Astrocyte of the cerebellum (primary cell): ENCODE data around the gene TSFM.
A peak's percentile ranks its signal among the peaks of the same experiment; 100 is the strongest.

Experiments
- DNase-seq: peaks from one replicate; pipeline ENCODE4 v3.0.0-alpha.2; 2011; ENCODE audit warnings: low read depth
- H3K4me3 ChIP-seq: 2 replicates; pipeline ENCODE4 v1.5.1; 2011; ENCODE audit warnings: mild to moderate bottlenecking, low read depth, low read length, moderate library complexity
- CTCF ChIP-seq: IDR thresholded peaks from 2 replicates; pipeline ENCODE4 v1.5.1; 2012; ENCODE audit warnings: low read length, low read depth, moderate library complexity, mild to moderate bottlenecking; ENCODE audit errors: missing control alignments
- in situ Hi-C: cut with HindIII; loops from 2 replicates; pipeline ENCODE4 v1.10.0; 2017; ENCODE audit warnings: low sequenced_read_pairs

The TSFM gene

GRCh38 chr12:57745485-57745881 is 37.1 kb upstream of the TSFM start:
- in situ Hi-C loops: no loop called here
- H3K4me3 ChIP-seq: peak overlapping the region; percentile 96
- no peak for TF ChIP-seq CTCF
- DNase-seq: no peak

- TF ChIP-seq CTCF: no peak
- H3K4me3 ChIP-seq: peak overlapping the region; percentile 96
- DNase-seq: no peak
- in situ Hi-C loops: no loop called here
Observed at GRCh38 chr12:57746025-57746424, 36.6 kb upstream of the TSFM start.

- no peak for DNase-seq
- TF ChIP-seq CTCF: no peak
- in situ Hi-C loops: no loop called here
- H3K4me3 ChIP-seq: no peak overlapping the region
Observed at GRCh38 chr12:57749061-57749460, 33.5 kb upstream of the TSFM start.

- peak overlapping the region; percentile 95 for H3K4me3 ChIP-seq
- in situ Hi-C loops: no loop called here
- DNase-seq: no peak
- TF ChIP-seq CTCF: no peak
Observed at GRCh38 chr12:57750561-57751431, 31.8 kb upstream of the TSFM start.

- H3K4me3 ChIP-seq: peak overlapping the region; percentile 95
- in situ Hi-C loops: no loop called here
- TF ChIP-seq CTCF: no peak
- DNase-seq: no peak
Observed at GRCh38 chr12:57751432-57751787, 31.2 kb upstream of the TSFM start.

GRCh38 chr12:57751788-57752667 is 30.6 kb upstream of the TSFM start, which contains the start of gene CDK4:
TSS of gene CDK4 (minus strand) at chr12:57752310. CDS start at chr12:57751717, 593 bp downstream.
- in situ Hi-C loops: no loop called here
- no peak for TF ChIP-seq CTCF
- peak; percentile 99 for DNase-seq
- H3K4me3 ChIP-seq: peak within 1 kb of the TSS; percentile 95
